ENCODE measurements around the gene CBR3.
A peak's percentile ranks its signal among the peaks of the same experiment; 100 is the strongest.
"Not testable (repeated sequence)": the region's sequence is repeated elsewhere in the genome, so short reads cannot be mapped to it uniquely, and the experiment has no call there.

CBR3 gene

DNA sequence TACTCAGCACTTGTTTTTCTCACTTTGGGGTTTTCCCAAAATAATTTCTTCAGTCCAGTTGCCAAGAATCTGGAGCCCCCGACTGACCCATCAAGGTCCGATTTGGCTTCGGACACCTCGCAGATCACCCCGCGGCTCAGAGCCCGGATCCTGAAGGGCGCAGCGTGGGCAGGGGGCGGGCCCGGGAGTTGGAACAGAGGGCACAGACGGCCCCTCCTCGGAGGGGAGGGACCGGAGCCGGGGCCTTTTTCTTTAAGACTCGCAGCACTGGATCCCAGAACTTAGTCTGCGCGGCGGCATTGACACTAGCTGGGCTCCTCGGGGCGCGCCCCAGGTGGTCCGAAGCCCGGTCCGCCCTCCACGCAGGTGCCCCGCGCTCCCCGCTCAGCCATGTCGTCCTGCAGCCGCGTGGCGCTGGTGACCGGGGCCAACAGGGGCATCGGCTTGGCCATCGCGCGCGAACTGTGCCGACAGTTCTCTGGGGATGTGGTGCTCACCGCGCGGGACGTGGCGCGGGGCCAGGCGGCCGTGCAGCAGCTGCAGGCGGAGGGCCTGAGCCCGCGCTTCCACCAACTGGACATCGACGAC lies at the start of gene CBR3:
Gene CBR3, plus strand, starts transcription at position 277 of the 588 bp plus-strand sequence. Its CDS starts 114 bp downstream, at position 391.
- peak; percentile 52 for DNase-seq

DNA sequence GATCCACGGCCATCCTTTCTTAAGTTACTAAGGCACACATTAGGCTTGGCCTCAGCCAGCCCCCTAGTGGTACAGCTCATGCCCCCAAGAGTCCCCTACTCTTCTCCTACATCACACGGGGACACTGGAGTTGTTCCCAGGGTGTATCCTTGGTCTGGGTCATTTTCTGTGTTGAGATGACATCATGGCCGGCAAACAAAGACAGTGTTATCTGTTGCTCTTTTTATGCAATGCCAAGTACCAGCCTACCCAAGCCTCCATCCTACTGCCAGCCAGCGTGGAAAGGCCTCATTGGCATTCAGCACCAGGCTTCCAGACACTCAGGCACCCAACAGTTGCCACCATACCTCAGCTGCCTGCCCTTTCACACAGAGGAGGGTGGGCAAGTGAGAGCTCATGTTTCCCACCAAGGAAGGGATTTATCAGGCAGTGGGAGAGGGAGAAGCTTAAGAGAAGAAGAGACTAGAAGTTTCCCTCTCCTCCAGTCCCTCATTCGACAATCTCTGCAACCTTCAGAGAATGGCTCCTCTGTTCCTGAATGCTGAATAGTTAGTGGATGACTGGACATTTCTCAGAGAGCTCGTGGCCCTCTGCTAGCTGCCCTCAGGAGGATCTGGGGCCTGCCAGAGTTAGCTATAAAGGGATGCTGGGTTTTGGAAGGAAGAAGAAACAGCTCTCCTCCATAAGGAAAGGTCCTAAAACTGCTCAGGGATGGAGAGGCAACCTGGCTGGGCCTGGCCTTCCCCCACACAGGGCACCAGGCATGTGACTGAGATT lies 47.3 kb upstream of the CBR3 start:
- DNase-seq, result no peak

DNA sequence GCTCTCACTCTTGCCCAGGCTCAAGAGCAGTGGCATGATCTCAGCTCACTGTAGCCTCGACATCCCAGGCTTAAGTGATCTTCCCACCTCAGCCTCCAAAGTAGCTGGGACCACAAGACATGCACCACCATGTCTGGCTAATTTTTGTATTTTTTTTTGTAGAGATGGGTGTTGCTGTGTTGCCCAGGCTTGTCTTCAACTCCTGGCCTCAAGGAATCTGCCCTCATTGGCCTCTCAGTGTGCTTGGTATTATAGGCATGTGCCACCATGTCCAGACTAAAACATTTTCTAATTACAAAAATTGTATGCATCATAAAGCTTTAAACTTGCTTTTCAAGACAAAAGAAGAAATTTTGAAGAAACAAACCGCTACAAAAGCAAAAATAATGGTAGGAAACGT lies 44.9 kb upstream of the CBR3 start:
- no peak for DNase-seq

DNA sequence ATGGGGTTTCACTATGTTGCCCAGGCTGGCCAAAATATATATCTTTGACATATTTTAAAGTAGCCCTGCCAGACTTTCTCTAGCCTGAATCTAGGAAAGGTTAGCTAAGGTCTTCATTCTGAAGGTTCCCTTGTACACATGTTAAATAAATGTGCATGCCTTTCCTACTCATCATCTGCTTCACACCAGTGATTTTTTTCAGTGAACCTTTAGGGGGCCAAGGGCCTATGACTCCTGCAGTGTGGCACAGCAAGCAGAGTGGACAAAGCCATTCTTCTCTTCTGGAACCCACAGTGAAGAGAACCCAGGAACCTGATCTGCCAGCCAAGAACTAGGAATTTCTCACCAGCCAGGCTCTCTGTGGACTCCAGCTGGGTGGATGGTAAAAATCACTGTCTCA lies 42.2 kb upstream of the CBR3 start:
- DNase-seq, result no peak

DNA sequence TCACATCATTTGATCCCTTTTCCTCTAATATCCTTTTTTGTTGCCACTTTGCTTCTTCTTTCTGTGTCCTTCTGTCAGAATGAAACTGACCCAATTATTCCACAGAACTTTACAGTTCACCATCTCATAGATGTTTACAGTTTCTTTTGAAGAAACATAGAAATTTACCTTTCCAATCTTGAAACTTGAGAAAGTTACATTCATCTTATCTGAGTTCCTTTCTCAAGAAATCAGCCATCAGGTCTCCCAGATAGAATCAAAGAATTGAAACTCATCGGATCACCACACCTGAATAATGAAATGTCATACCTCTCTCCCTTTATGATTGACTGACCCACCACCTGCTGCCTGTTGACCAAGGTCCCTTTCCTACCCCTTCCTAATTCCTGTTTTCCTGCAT lies 41.4 kb upstream of the CBR3 start:
- DNase-seq, result no peak

DNA sequence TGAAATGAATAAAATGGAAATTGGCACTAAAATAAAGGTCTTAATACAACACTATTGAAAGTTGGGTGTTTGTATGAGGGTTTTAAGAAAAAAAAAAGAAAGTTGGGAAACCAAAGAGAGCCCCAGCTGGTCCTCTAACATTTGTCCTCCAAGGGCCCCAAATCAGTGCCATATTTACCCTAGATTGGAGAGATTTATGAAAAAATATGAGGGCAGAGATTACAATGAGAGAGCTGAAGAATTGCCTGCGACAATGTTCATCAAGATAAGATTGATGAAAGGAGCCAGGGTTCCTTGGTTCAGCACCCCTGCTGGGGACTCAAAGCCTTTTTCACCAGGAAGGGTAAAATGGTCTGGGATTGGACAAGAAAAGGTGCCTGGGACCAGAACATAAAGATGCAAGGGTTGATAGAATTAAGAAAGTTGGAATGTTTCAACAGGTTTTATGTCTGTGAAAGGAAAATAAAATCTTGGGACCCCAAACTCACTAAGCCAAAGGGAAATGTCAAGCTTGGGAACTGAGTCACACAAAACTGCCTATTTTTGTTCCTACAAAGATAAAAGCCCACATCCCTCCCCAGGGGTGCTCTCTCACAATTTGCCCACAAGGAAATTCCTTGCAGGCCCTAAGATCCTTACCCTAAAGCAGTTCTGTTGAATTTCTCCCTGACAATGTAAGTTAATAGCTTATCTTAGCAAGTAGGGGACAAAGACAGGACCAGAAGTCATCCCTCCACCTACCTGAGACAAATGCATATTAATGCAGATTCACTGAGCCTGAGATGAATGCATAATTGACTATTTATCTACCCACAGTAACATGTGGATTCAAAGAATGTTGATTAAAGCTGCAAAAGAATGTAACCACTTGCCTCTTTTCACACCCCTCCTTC lies 38.2 kb upstream of the CBR3 start:
- DNase-seq, result no peak

DNA sequence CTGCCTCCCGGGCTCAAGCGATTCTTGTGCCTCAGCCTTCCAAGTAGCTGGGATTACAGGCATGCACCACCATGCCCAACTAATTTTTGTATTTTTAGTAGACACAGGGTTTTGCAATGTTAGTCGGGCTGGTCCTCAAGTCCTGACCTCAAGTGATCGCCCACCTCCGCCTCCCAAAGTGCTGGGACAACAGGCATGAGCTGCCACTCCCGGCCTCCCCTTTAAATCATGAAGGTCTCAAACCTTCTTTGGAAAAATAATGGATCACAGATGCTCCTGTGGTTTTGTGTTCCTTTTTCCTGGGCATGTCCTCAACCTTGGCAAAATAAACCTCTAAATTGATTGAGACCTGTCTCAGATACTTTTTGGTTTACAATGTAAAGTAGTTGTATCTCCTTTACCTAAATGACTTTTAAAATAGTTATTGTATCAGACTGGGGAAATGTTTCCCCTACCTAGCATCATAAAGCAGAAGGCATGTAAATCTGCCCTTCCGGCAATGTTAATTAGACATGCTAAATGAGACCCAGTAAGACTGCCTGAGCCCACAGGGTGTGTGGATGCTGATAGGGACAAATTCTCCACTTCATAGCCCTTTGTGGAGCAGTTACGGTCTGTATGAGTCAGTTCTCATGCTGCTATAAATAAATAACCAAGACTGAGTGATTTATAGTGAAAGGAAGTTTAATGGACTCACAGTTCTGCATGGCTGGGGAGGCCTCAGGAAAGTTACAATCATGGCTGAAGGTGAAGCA lies 37.3 kb upstream of the CBR3 start:
- no peak for DNase-seq

DNA sequence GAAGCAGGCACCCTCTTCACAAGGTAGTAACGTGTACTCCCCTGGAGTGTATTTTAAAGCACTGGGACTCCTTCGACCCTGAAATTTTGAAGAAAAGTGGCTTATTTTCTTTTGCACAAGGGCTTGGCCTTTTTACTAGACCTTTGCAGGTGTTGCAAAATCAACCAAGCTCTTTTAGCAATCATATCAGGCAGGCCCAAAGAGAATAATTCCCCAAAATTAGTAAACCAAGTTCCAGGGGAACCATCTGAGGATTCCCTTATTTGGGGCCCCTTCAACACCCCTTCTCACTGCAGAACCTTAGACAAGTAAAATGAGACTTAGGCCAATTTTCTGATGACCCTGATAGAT lies 36.7 kb upstream of the CBR3 start:
- no peak for DNase-seq

DNA sequence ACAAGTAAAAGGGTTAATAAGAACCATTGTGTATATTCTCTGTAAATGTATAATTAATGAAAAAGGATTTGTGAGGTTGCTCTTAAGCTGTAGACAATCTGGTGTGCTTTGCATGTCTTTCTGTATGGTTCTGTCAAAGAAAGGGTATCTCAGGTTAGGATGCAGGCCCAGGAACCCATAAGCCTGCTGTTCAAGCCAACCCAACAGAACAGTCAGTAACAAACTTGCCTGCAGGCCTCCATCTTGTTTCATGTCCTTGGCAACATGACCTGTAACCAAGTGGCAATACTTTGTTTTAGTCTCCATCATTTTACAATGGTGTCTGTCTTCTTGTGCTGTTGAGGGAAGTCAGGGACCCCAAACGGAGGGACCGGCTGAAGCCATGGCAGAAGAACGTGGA lies 35.9 kb upstream of the CBR3 start:
- DNase-seq, result no peak

DNA sequence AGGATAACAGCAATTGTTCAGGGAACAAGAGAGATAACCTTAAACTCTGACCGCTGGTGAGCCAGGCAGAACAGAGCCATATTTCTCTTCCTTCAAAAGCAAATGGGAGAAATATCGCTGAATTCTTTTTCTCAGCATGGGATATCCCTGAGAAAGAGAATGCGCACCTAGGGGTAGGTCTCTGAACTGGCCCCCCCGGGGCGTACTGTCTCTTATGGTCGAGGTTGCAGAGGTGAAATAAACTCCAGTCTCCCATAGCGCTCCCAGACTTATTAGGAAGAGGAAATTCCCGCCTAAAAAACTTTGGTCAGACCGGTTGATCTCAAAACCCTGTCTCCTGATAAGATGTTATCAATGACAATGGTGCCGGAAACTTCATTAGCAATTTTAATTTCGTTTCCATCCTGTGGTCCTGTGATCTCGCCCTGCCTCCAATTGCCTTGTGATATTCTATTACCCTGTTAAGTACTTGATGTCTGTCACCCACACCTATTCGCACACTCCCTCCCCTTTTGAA lies 35.1 kb upstream of the CBR3 start:
- not testable (repeated sequence) for DNase-seq

DNA sequence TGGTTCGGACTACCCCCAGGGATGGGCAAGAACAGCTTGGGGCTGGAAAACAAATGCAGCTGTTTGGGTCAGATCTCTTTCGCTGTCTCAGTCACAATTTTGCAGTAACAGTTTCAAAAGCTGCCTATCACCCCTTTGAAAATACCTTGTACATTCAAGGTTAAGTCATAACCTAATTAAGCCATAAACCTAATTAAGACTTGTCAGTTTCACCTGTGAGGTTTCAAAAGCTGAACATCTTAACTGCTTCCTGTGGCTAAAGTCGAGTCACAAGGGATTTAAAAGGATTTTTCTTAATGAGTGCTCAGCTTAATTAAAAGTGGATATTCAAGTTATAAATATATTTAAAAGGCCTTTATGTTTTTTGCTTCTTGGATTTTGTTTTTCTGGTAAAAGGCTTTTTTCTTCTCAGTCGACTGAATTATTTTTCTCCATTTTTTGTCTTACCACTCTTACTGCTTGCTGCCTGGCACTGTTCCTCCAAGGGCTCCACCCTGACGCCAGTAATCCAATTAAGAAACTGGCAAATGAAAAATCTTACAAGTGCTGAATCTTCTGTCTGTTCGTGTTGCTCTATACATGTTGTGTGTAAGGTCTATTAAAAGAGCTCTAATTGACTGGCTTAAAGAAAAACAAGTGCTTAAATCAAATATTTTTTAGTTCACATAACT lies 33.8 kb upstream of the CBR3 start:
- no peak for DNase-seq

DNA sequence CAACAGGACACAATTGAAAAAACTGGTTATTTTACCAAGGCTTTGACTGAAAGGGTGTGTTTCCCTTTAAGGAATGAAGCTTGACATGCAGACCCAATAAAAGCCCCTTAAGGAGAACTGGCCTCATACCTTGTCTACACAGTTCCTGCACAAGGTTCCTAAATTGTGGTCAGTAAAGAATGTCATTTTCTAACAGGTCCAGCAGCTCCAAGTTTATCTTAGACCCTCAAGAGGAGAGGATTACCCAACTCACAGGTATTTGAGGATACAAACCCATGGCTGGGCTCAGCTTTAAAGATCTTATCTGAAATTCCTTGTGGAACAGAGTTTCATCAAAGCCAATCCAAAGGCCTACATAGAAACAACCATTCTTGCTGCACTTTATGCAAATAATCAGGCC lies 31.4 kb upstream of the CBR3 start:
- no peak for DNase-seq

DNA sequence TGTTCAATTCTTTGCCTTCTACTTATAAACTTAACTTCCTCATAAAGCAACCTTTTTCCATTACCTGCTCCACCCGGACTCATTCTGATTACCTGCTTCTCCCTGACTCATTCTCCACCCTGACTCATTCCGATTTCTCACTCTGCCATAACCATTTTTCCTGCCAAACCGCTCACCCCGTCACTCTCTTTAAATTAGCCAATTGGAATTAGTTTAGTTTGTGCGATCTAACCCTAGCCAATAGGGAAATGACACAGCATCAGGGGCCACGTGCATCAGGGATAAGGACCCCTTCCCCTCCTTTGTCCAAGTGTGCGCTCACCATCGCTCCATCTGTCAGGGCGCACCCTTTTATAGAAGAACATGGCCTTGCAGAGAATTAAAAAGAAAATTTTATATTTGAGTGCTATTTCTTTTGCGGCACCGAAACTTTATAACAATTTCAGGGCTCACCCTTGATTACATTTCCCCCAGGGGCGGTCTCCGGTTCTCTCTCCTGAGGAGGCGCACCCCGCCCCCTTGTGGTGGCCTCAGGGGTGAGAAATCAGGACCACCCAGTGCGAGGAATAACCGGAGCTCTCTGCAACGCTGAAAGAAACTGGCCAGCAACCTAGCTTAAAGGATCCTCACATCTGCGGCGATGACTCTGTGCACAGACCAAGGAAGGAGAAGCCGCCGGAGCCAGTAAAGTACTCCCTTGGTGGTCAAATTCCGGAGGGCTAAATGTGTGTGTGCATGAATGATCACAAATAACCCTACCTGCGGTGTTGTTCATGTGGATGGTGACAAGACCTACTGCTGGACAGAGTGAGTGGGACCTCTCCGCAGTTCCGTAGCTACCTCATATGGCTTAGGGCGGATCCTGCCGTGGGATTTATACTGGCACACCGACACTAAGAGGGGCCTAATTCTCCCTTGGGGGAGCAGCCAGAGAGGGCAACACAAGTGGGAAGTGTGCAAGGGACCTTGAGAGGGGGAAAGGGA lies 30.3 kb upstream of the CBR3 start:
- DNase-seq, result peak; percentile 54

DNA sequence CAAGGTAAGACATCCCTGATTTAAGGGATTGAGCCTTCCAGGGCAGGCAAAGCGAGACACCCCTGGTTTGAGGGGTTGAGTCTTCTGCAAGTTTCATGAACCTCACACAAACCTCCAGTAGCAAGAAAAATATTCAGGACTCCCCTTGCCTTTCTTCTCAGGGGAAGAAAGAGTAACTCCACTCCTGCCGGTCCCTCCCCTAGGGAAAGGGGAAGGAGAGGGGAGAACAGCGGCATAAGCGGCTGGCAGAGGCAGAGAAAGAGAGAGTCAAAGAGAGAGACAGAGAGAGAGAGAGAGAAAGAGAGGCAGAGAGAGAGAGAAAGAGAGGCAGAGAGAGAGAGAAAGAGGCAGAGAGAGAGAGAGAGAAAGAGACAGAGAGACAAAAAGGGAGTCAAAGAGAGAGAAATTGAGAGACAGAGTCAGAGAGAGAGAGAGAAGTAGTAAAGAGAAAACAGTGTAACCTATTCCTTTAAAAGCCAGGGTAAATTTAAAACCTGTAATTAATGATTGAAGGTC lies 29.5 kb upstream of the CBR3 start:
- no peak for DNase-seq

DNA sequence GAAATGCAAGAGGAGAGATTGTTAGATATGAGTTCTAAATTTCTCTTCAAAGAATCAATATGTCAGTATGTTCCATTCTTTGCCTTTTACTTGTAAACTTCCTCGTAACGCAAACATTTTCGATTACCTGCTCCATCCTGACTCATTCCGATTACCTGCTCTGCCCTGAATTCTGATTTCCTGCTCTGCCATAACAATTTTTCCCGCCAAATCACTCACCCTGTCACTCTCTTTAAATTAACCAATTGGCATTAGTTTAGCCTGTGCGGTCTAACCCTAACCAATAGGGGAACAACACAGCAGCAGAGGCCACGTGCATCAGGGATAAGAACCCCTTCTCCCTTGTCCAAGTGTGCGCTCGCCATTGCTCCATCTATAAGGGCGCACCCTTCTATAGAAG lies 25.0 kb upstream of the CBR3 start:
- no peak for DNase-seq

DNA sequence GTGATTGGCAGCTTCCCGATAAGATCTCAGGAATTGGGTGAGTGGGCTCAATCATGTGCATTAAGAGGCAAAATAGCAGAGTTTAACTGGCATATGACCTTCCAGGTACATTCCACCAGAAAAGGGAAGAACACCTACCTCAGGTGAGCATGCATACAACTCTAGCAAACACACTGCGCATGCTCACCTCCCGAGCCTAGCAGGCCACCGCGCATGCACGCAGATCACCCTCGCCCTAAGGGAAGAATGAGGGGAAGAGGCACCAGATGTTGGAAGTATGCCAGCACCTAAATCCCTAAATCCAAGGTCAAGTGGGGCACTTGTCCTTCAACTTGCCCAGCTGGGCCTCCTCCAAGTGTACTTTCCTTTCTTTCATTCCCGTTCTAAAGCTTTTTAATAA lies 23.6 kb upstream of the CBR3 start:
- no peak for DNase-seq

DNA sequence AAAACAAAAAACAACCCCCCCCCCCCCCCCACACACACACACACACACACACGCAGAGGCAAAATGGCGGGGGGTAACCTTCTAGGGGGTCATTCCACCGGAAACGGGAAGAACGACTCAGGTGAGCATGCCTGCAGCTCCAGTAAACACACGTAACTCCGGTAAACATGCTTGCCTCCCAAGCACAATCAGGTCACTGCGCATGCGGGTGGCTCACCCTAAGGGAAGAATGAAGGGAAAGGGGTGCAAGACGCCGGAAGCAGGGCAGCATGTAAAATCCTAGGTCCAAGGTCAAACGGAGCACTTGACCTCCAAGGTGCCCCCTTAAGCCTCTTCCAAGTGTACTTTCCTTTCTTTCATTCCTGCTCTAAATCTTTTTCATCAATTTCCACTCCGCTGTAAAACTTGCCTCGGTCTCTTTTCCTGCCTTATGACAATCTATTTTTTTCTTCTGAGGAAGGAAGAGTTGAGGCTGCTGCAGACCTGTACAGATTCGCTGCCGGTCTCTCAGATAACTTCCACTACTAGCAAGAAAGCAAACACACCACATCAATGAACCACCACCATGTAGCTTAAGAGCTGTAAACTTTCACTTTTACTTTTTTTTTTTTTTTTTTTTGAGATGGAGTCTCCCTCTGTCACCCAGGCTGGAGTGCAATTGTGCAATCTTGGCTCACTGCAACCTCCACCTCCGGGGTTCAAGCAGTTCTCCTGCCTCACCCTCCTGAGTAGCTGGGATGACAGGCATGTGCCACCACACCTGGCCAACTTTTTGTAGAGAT lies 21.0 kb upstream of the CBR3 start:
- no peak for DNase-seq

DNA sequence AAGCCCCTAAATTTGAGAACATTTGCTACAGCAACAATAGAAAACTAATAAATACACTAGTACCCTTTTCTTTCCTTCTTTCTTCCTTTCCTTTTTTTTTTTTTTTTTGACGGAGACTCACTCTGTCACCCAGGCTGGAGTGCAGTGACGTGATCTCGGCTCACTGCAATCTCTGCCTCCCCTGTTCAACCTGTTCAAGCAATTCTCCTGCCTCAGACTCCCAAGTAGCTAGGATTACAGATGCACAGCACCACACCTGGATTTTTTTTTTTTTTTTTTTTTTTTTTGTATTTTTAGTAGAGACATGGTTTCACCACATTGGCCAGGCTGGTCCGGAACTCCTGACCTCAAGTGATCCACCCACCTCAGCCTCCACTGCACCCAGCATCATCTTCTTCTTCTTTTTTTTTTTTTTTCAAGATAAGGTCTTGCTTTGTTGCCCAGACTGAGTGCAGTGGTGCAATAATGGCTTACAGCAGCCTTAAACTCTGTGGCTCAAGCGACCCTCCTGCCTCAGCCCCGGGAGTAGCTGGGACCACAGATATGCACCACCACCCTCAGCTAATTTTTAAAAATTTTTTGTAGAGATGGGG lies 19.6 kb upstream of the CBR3 start:
- DNase-seq, result no peak

DNA sequence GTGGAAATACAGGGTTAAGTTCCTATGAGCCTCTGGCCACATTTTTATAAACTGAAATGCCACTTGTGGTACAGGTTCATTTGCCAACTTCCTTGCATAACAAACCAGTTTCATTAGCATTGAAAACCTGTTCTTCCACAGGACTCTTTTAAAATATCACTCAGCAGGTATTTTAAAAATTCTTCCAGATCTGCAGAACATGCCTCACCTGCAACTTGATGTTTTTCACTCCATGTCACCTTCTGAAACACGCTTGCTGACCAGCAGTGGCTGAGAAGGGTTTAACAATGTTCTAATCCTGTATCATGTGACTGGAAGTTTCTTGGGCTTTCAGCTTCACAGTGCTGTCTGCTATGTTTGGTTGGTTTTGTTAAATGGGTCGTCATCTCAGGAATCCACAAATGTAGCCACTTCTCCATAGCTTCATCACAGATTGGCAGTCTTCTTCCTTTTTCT lies 17.6 kb upstream of the CBR3 start:
- no peak for DNase-seq

Measured in fibroblast of skin of right quadriceps (primary cell).